Measurements from ENCODE around the gene RHOXF1.
"Not testable (repeated sequence)": the region's sequence is repeated elsewhere in the genome, so short reads cannot be mapped to it uniquely, and the experiment has no call there.

The RHOXF1 gene

DNA sequence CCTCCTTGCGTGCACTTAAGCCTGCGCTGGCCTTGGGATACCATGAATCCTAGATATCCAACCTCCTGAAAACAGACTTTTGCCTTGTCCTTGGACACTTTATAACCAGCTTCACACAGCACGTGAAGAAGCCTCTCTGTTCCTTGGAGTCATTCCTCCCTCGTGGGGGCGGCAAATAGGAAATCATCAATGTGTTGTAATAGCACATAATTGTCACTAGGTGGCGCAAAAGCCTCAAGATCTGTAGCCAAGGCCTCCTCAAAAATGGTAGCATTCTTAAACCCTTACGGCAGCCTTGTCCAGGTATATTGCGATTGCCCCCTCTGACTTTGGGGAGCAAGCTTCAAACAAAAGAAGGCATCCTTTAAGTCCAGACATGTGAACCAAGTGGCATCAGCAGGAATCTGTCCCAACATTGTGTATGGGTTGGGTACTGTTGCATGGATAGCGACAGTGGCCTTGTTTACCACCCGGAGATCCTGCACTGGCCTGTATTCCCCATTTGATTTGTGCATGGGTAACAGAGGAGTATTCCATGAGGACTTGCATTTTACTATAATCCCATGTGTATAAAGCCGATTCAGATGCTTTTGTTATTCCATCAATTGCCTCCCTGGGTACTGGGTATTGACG lies 30.0 kb downstream of the RHOXF1 start:
- not testable (repeated sequence) for DNase-seq

DNA sequence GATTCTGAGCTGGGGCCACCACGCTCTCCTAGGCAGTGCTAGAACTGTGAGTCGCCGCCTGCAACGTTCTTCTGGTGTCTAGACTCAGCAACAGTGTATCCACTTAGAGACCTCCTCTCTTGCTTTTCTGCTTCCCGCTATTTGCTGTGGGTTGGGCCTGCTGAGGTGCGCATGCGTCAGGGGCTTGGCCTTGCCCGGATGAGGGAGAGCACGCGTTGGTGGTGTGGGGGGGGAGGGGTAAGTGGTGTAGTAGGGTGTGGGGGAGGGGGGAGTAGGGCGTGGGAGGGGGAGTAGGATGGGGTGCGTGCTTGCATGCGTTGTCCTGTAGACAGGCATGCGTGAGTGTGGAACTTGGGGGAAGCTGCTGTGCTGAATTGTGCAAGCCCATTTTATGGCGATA lies 38.1 kb downstream of the RHOXF1 start, which contains the start of gene RHOXF2B:
Gene RHOXF2B (minus strand): TSS at position 101 of the 400 bp plus-strand sequence. CDS start 138 bp downstream, outside the sequence.
- DNase-seq, result not testable (repeated sequence)

GRCh38 chrX:120066169-120066568 lies 49.5 kb downstream of the RHOXF1 start:
- not testable (repeated sequence) for DNase-seq
